NCI-H526 treated with DMSO at 0.1 percent for 48 hours (cell line): Measurements from ENCODE around the gene CPTP.

Experiments used
- DNase-seq: peaks from one replicate; lab custom pipeline; 2025; lab: John Stamatoyannopoulos, UW

CPTP gene

DNA sequence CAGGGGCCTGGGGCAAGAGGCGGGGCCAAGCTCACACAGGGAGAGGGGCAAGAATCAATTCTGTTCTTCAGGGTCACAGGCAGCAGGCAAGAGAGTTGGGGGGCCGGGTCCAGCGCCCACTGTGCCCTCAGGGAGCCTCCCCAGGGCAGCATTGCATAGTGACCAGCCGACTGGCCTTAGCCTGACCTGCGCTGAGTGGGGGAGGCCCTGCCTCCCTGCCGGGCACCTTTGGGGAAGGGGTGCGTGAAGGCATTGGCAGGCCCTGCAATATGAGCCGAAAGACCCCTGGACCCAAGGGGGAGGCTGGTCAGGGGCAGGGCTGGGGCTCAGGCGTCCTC is 32.2 kb upstream of the CPTP start:
- no peak for DNase-seq

DNA sequence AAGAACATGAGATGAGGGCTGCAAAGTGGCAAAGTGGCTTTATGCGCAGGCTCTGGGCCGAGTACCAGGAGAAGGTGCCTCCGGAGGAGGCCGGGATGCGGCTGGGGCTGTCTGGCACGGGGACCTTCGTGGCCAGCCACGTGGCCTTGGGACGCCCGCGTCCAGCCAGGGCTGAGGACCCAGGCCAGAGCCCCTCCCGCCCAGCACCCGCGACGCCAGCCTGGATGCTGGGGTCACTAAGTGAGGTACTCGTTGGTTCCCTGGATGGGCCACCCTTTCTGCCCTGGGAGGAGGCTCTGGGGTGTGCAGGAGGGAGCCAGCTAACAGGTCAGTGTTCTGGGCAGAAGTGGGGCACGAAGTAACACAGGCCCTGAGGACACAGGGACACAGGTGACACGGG is 31.8 kb upstream of the CPTP start:
- no peak for DNase-seq

GRCh38 chr1:1293263-1294249 is 31.0 kb upstream of the CPTP start:
- DNase-seq: no peak

DNA sequence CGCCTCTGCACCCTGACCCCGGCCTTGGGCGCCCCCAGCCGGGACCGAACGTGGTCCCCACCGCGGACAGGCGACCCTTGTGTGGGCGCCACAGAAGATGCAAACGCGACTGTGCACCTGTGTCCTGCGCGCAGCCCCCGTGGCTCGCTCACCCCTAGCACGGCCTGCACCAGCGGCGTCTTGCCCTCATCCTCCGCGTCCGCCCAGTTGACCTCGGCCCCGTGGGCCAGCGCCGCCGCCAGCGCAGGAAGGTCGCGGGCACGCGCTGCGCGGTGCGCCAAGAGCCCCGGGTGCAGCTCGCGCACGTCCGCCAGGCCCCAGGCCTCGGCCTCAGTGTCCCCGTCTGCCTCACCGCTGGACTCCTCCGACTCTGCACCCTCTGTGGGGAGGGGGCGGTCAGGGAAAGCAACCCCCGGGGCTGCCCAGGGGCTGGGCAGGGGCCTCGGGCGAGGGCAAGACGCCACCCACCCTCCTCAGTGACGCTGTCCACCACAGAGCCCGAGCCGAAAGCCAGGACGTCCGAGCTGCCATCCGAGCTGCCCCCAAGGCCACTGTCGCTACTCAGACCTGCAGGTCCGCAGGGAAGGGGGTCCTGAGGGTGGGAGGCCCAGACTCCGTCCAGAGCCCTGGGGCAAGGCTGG is 30.2 kb upstream of the CPTP start:
- DNase-seq: no peak

DNA sequence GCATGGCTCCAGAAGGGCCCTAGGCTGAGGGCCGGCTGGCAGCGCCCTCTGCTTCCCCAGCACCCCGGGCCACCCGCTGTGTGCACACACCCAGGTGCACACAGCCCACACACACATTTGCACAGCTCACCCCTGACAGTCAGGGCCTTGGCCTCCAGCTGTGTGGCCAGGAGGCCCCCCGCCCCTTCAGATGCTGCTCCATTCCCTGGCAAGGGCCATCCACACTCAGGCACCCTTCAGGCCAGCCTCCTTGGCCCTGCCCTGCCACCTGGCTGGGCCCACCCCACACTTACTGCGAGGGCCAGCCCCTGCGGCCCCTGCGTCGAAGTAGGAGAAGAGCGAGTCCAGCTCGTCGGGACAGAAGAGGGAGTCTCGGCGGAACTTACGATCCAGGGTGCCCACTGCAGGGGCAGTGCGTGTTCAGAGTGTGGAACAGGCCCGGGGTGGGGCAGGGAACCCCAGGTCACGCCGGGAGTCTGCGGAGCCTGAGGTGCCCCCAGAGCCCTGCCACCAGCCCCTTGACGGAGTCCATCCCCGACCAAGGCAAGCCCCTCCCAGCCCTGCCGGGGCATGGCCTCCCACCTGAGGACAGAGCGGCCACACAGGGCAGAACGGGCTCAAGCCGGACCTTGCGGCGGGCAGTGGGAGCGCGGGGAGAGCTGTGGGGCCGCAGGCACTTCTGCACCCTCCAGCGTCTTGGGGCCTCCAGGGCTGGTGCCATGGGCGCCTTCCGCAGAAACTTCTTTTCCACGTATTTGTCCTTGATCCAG is 29.3 kb upstream of the CPTP start:
- no peak for DNase-seq

- no peak for DNase-seq
Observed at GRCh38 chr1:1296070-1297061, 28.2 kb upstream of the CPTP start.

DNA sequence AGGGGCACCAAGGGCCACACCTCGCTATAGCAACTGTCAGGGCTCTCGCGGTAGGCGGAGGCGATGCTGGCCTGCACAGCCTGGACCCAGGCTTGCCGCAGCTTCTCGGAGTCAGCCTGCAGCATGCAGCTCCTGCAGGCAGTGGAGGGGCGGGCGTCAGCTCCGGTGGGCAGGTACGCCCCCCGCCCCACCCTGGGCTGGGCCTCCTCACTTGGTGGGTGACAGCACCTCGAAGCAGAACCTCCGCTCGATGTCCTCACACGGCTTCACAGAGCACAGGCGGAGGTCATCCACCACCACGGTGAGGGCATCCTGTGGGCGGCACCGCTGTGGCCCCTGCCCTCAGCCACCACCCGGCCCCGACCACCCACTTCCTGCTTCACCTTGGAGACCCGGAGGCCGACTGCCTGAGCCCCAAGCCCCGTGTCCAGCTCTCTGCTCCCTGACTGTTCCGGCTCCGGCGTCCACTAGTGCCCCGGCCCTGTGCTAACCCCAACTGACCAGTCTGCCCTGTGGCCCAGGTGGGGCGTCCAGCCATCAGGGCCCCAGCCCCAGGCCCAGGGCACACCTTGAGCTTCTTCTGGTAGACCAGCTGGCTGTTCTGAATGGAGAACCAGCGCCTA is 26.7 kb upstream of the CPTP start:
- DNase-seq: no peak

DNA sequence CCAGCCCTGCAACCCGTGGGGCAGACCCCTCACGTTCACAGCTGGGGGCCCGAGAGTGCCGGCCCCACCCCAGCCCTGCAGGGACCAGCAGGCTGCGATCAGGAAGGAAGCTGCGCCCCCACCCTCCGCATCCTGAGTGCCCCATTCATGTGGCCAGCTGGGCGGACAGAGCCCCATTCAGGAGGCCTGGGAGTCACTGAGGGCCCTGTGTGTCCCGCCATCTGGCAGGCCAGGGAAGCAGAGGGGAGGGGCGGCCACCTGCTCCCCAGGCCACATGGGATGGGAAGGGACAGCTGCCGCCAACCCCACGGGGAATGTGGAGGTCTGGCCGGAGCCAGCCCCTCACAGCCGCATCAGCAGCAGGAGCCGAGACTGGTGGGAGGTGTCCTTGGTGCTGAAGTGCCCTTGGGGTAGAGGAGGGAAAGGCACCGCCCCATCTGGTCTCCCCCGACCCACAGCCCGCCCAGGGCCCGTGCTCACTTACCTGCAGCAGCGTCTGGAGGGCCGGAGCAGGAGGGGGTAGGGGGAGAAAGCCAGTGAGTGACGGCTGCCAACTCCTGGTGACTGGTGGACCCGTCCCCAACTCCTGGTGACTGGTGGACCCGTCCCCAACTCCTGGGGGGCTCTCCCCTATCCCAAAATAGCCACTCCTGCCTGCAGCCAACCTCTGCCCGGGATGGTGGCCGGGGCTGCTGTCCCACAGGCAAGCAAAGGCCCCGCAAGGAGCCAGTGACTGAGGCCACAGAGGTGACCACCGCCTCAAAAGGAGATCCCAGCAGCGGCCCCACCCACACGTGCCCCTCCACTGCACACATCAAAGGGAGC is 25.5 kb upstream of the CPTP start:
- no peak for DNase-seq

DNA sequence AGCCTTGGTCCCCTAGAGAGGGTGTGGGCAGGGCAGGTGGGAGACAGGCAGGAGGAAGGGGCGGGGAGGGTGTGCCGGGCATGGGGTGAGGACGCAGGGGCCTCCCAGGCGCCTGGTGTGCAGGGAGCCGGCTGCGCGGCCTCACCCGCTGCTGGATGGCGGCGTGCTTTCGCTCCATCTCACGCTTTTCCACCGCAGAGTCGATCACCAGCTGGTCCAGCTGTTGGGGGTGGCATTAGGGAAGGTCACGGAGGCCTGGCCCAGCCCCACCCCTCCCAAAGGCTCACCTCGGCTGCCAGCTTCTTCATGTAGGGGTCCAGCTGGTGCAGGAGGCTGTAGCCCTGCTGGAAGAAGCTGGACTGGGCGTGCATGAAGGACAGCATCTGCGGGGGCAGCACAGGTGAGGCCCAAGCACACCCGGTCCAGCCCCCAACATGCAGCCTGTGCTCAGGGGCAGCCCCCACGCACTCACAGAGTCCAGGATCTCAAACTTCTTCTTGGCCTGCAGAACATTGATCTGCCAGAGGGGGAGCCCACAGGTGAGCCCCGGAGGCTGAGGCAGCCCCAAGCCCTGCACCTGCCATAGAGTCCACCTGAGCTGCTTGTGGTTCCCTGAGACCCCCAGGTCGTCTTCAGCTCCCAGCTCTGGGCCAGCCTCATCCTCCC is 24.8 kb upstream of the CPTP start:
- DNase-seq: no peak

- DNase-seq: no peak
Observed at GRCh38 chr1:1300352-1300739, 24.3 kb upstream of the CPTP start.

DNA sequence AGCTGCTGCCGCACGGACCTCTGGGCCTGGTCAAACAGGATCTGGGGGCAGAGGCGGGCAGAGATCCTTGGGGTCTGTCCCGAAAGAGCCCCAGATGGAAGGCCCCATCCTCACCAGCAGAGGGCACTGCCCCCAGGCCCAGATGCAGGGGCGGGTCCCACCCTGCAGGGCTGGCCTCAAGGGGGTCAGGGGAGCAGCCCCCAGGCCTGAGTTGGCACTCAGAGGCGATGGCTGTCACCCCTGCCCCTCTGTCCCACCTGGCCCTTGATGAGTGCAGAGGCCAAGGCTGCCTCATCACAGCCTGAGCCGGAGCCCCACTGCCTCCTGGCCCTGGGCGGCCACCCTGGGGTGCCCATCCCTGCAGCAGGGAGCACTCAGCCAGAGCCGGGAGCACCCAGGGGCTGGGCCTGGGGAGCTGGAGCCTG is 22.6 kb upstream of the CPTP start:
- no peak for DNase-seq

- no peak for DNase-seq
Observed at GRCh38 chr1:1302951-1303509, 21.6 kb upstream of the CPTP start.

DNA sequence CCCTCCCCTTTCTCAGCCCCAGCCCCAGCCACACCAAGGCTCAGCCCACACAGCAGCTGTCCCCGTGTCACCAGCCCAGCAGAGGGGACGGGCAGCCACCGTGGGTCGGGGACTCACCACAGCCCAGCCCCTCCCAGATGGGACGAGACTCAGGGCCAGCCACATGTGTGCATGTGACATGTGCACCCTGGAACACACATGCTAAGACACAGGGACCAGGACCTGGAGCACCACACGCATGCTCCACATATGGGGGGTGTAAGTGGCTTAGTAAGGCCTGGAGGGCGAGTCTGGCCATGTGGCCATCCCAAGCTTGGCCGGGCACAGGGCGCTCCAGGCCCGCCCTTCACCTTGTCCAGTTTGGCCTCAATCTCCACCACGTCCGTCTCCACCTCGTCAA is 20.9 kb upstream of the CPTP start:
- DNase-seq: no peak

GRCh38 chr1:1304331-1305299 is 20.0 kb upstream of the CPTP start:
- peak; percentile 54 for DNase-seq

- no peak for DNase-seq
Observed at GRCh38 chr1:1305300-1306069, 19.1 kb upstream of the CPTP start.

GRCh38 chr1:1306070-1306660 is 18.4 kb upstream of the CPTP start:
- DNase-seq: no peak
